NT2/D1 (cell line): ENCODE data around the gene SF3B3.

ENCODE experiments used
- DNase-seq: peaks from one replicate; pipeline ENCODE4 v3.0.0-alpha.2; 2011; ENCODE audit warnings: low read depth, low spot score
- H3K27me3 ChIP-seq: 2 replicates; pipeline ENCODE4 v1.6.0; 2011; ENCODE audit warnings: mild to moderate bottlenecking; ENCODE audit not compliant: insufficient read length, insufficient read depth
- H3K36me3 ChIP-seq: 2 replicates; pipeline ENCODE4 v1.6.1; 2011; ENCODE audit warnings: mild to moderate bottlenecking, low read length, mixed read lengths; ENCODE audit not compliant: insufficient read depth, insufficient read length
- H3K4me1 ChIP-seq: 2 replicates; pipeline ENCODE4 v1.5.1; 2011; ENCODE audit not compliant: insufficient read depth, insufficient read length
- H3K4me3 ChIP-seq: 2 replicates; pipeline ENCODE4 v1.5.1; 2011; ENCODE audit warnings: low read depth; ENCODE audit not compliant: insufficient read length
- H3K9ac ChIP-seq: 2 replicates; pipeline ENCODE4 v1.6.0; 2011; ENCODE audit warnings: low read depth; ENCODE audit not compliant: insufficient read length
- H3K9me3 ChIP-seq: 2 replicates; pipeline ENCODE4 v1.5.1; 2011; ENCODE audit warnings: mild to moderate bottlenecking, low read length; ENCODE audit not compliant: insufficient read depth
- SUZ12 ChIP-seq: IDR thresholded peaks from 2 replicates; pipeline ENCODE4 v1.6.1; 2011; ENCODE audit not compliant: insufficient read length, insufficient read depth; ENCODE audit errors: extremely low read depth
- YY1 ChIP-seq: IDR thresholded peaks from 2 replicates; pipeline ENCODE4 v1.6.1; 2011; ENCODE audit not compliant: insufficient read length, insufficient read depth
- ZNF274 ChIP-seq: IDR thresholded peaks from 2 replicates; pipeline ENCODE4 v1.6.1; 2011; ENCODE audit warnings: mild to moderate bottlenecking, low read depth, low read length

SF3B3 gene

DNA sequence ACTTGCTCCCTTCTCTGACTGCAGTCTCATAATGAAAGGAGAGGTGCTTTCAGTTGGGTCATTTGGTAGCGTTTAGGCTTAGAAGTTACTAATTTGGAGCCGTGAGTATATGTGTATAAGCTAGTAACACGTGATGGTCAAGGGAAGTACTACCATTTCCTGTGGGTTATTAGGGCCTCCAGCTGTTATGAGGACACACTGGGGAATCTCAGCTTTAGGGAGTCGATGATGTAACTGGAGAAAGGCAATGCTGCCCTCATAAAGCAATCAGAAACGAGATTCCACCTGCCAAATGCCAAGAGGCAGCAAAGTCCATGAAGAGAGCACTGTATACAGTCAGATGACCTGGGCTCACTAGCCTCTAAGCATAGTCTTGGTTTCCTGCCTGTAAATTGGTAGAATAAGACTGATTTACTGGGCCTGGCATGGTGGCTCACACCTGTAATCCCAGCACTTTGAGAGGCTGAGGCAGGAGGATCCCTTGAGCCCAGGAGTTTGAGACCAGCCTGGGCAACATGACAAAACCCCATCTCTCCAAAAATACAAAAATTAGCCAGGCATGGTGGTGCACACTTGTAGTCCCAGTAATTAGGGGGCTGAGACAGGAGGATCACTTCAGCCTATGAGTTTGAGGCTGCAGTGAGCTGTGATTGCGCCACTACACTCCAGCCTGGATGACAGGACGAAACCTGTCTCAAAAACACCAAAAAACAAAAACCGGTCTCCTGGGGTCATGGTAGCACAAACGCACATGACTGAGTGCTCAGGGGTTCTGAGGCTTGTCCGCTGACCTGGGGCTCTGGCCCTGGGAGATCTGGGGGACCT lies 53.0 kb downstream of the SF3B3 start:
- Histone ChIP-seq H3K9ac (no peak overlapping the region), H3K27me3 (no peaks in the 10 kb centered on the region), H3K4me3 (no peak overlapping the region), H3K9me3 (no peaks in the 10 kb centered on the region), H3K4me1 (no peaks in the 10 kb centered on the region), H3K36me3 (peaks cover 41% of the 10 kb centered on the region)
- DNase-seq, result no peak
- TF ChIP-seq SUZ12 (no peak), ZNF274 (no peak), YY1 (no peak)

DNA sequence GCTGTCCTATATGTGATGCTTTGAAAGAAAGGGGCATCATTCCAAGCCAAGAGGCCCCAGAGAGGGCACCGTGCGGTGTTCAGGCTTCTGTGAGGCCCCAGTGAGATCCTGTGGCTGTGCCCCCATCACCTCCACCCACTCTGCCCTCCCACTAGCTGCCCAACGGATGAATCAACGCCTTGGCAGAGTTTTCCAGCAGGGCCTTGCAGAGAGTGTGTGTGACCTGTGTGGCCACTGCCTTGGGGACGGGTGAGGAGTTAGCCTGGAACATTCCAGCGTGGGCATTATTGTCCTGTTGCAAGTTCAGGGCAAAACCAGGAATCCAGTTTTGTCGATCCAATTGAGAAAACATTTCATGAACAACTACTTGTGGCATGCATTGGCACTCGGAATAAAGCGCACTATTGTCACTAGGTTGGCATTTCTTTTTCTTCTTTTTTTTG lies 53.7 kb downstream of the SF3B3 start:
- Histone ChIP-seq H3K27me3 (no peaks in the 10 kb centered on the region), H3K4me3 (no peak overlapping the region), H3K4me1 (no peaks in the 10 kb centered on the region), H3K36me3 (peaks cover 34% of the 10 kb centered on the region), H3K9me3 (no peaks in the 10 kb centered on the region), H3K9ac (no peak overlapping the region)
- TF ChIP-seq YY1 (no peak), ZNF274 (no peak), SUZ12 (no peak)
- no peak for DNase-seq

DNA sequence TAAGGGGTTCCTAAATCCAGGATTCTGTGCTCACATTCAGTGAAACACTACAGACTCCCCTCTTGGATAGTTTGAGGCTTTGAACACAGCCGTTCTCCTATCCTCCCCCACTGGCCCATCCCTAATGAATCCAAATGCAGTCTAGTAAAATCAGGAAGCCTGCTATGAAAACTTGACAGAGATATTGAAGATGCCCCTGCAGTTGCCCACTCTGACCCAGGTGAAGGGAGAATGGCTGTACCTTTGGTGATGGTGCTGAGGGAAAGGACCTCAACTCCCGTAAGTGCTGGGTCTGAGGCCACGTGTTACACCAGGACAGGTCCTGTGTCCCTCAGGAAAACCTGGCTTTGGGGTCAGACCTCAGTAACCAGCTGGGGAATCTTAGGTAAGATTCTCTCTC lies 54.4 kb downstream of the SF3B3 start:
- no peak for TF ChIP-seq SUZ12
- no peak for TF ChIP-seq YY1
- no peak for TF ChIP-seq ZNF274
- no peaks in the 10 kb centered on the region for H3K4me1 ChIP-seq
- no peaks in the 10 kb centered on the region for H3K9me3 ChIP-seq
- no peak for DNase-seq
- peaks cover 27% of the 10 kb centered on the region for H3K36me3 ChIP-seq
- H3K4me3 ChIP-seq, result no peak overlapping the region
- no peak overlapping the region for H3K9ac ChIP-seq
- H3K27me3 ChIP-seq, result no peaks in the 10 kb centered on the region

DNA sequence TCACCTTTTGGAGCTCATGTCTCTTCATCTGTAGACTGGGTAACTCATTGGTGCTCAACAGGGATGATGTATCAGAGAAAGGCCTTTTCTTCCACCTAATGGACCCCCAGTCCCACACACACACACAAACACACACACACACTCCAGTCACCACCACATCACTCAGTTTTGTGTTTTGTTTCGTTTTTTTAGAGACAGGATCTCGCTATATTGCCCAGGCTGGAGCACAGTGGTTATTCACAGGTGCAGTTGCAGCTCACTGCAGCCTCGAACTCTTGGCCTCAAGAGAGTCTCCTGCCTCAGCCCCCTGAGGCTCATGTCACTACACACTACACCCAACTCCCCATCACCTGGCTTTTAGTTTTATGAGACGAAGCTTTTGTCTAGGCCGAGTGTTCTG lies 55.6 kb downstream of the SF3B3 start:
- TF ChIP-seq ZNF274 (no peak), SUZ12 (no peak), YY1 (no peak)

DNA sequence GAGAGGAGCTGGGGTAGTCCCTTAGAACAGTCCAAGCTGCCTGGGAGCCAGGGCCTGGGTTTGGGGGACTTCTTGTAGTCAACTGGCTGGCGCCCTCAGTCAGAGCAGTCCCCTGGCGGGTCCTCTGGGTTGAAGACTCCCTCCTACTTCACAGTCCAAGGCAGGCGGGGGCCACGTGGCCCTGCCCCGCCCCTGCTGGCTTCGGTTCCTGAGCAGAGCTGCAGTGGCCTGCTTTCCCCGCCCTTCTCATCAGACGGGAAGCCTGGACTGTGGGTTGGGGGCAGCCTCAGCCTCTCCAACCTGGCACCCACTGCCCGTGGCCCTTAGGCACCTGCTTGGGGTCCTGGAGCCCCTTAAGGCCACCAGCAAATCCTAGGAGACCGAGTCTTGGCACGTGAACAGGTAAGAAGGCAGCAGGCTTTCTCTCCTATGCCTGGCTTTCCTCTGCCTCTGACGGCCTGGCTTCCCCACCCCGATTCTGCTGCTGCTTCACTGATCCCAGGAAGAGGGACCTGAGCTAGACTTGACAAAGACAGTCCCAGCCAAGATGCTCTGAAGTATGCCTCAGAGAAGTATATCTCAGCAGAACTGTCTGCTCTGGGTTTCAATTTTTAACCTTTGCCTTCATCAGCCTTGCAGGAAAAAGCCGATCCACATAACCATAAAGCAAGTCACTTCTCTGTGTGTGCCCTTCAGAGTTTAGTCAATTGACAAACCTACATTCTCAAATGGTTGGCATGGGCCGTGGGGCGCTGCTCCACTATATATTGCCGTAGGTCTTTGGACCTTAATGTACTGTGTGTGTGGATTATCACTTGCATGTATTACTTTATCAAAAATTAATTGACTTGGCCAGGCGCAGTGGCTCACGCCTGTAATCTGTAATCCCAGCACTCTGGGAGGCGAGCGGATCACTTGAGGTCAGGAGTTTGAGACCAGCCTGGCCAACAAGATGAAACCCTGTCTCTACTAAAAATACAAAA lies 56.3 kb downstream of the SF3B3 start:
- TF ChIP-seq ZNF274 (no peak), YY1 (no peak), SUZ12 (no peak)
- Histone ChIP-seq H3K9ac (no peak overlapping the region), H3K4me3 (no peak overlapping the region), H3K27me3 (no peaks in the 10 kb centered on the region), H3K4me1 (peaks cover 2% of the 10 kb centered on the region), H3K9me3 (no peaks in the 10 kb centered on the region), H3K36me3 (peaks cover 8% of the 10 kb centered on the region)
- no peak for DNase-seq

More for the DNA sequence above, 55.6 kb downstream of the SF3B3 start:
- no peak for DNase-seq
- peaks cover 14% of the 10 kb centered on the region for H3K36me3 ChIP-seq
- no peak overlapping the region for H3K4me3 ChIP-seq
- H3K27me3 ChIP-seq, result no peaks in the 10 kb centered on the region
- peaks cover 2% of the 10 kb centered on the region for H3K4me1 ChIP-seq
- H3K9me3 ChIP-seq, result no peaks in the 10 kb centered on the region
- H3K9ac ChIP-seq, result no peak overlapping the region

DNA sequence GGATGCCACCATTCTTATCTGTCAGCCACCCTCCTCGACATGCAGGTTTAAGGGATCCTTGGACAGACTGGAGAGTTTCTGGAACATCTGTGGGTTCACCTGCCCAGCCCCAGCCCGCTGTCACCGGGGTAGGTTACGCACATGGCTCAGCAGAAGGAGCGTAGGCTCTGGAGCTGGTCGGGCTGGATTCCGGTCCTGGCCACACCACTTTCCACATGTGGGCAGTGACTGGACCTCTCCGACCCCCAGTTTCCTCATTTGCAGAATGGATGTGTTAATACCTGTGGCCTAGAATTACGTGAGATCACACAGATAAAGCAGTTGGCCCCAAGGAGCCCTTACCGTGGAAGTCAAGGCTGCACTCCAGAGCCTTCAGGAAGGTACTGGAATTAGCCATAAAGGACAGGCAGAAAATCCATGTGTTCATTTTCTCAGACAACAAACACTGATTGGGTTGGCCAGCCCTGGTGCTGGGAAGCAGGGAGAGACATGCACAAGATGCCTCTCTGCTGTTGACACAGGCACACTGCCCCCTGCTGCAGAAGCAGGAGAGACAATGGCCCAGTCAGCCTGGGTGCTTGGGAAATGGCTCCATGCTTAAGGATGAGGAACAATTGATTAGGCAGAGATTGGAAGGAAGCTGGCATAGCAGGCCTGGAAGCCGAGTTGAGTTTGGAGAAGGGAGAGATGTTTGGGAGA lies 58.8 kb downstream of the SF3B3 start:
- H3K36me3 ChIP-seq, result no peaks in the 10 kb centered on the region
- H3K9me3 ChIP-seq, result no peaks in the 10 kb centered on the region
- DNase-seq, result no peak
- H3K4me3 ChIP-seq, result no peak overlapping the region
- H3K4me1 ChIP-seq, result peaks cover 2% of the 10 kb centered on the region
- TF ChIP-seq YY1 (no peak), ZNF274 (no peak), SUZ12 (no peak)
- H3K27me3 ChIP-seq, result no peaks in the 10 kb centered on the region
- no peak overlapping the region for H3K9ac ChIP-seq
